Neutrophil (primary cell): ENCODE data around the gene LTK.

Experiments used
- H3K27ac ChIP-seq: fragments of 200-600 bp; sonication (generic); 2 replicates; pipeline ENCODE4 v1.5.1; 2016; ENCODE audit warnings: mild to moderate bottlenecking, moderate library complexity
- H3K27me3 ChIP-seq: fragments of 200-600 bp; sonication (generic); 2 replicates; pipeline ENCODE4 v1.6.0; 2016; ENCODE audit warnings: mild to moderate bottlenecking
- H3K36me3 ChIP-seq: fragments of 200-600 bp; sonication (generic); 2 replicates; pipeline ENCODE4 v1.5.1; 2017
- H3K4me1 ChIP-seq, 2 experiments: fragments of 200-600 bp in 1 of 2; sonication (generic) in 1 of 2; 1 replicate in 1 of 2; 2 replicates in 1 of 2; pipeline versions ENCODE4 v1.5.1 to v1.6.1; 2013 to 2016; ENCODE audit warnings: low read depth in 1 of 2, low read length in 1 of 2, mild to moderate bottlenecking in 1 of 2, moderate library complexity in 1 of 2; ENCODE audit not compliant: control insufficient read depth in 1 of 2, insufficient read depth in 1 of 2
- H3K4me3 ChIP-seq, 2 experiments: fragments of 200-600 bp in 1 of 2; sonication (generic) in 1 of 2; 1 replicate in 1 of 2; 2 replicates in 1 of 2; pipeline ENCODE4 v1.5.1; 2013 to 2016; ENCODE audit warnings: low read depth in 1 of 2, low read length in 1 of 2, mild to moderate bottlenecking in 1 of 2, moderate library complexity in 1 of 2
- H3K9me3 ChIP-seq: fragments of 200-600 bp; sonication (generic); 2 replicates; pipeline ENCODE4 v1.5.1; 2016
- TF ChIP-seq, protein P1 (sequence below): fragments of 200-600 bp; sonication (generic); IDR thresholded peaks from 2 replicates; pipeline ENCODE4 v1.5.1; 2016; ENCODE audit warnings: antibody characterized with exemption

The LTK gene

DNA sequence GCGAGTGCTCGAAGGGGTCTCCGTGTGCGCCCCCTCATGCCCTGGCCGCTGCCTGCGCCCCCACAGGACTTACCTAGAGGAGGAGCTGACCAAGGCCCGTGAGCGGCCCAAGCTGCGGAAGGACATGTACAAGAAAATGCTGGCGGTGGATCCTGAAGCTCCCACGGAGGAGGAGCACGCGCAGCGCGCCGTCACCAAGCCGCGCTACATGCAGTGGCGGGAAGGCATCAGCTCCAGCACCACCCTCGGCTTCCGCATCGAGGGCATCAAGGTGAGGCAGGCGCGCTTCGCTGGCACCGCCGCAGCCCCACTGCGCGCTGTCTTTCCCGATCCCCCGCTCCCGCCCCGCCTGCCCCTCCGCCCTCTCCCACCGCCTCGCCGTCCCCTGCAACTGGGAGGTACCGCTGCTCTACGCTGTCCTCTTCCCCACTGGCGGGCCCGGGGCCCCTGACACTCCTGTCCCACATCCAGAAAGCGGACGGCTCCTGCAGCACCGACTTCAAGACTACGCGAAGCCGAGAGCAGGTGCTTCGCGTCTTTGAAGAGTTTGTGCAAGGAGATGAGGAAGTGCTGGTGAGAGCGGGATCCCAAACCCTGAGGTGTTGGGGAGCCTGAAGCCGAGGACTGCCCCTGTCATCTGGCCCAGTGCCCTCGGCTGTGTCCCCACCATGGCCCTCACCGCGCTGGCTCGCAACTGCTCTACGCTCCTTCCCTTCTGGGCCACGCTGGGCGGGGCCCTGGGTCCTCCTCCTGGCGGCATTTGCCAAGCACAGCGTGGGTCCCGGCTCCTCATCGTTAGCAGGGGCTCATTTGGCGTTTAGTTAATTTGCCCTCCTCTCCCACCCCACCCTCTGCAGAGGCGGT, 11.5 kb downstream of the LTK start:
- no peak overlapping the region for H3K27ac ChIP-seq
- no peaks in the 10 kb centered on the region for H3K9me3 ChIP-seq
- TF ChIP-seq, protein P1, sequence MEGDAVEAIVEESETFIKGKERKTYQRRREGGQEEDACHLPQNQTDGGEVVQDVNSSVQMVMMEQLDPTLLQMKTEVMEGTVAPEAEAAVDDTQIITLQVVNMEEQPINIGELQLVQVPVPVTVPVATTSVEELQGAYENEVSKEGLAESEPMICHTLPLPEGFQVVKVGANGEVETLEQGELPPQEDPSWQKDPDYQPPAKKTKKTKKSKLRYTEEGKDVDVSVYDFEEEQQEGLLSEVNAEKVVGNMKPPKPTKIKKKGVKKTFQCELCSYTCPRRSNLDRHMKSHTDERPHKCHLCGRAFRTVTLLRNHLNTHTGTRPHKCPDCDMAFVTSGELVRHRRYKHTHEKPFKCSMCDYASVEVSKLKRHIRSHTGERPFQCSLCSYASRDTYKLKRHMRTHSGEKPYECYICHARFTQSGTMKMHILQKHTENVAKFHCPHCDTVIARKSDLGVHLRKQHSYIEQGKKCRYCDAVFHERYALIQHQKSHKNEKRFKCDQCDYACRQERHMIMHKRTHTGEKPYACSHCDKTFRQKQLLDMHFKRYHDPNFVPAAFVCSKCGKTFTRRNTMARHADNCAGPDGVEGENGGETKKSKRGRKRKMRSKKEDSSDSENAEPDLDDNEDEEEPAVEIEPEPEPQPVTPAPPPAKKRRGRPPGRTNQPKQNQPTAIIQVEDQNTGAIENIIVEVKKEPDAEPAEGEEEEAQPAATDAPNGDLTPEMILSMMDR, result no peak
- H3K4me3 ChIP-seq, result peak overlapping the region; percentile 43 to 52
- H3K27me3 ChIP-seq, result peaks cover 70% of the 10 kb centered on the region
- peaks cover 26 to 27% of the 10 kb centered on the region in 2 experiments for H3K4me1 ChIP-seq
- H3K36me3 ChIP-seq, result no peaks in the 10 kb centered on the region

- Histone ChIP-seq H3K9me3 (no peaks in the 10 kb centered on the region), H3K4me1 (peaks cover 26 to 27% of the 10 kb centered on the region in 2 experiments), H3K27ac (no peak overlapping the region), H3K27me3 (peaks cover 78% of the 10 kb centered on the region), H3K36me3 (no peaks in the 10 kb centered on the region), H3K4me3 (peak overlapping the region in 1 of 2 experiments; percentile 52)
- TF ChIP-seq, protein P1, result no peak
These were observed 12.3 kb downstream of the LTK start for GRCh38 chr15:41501191-41501917.

DNA sequence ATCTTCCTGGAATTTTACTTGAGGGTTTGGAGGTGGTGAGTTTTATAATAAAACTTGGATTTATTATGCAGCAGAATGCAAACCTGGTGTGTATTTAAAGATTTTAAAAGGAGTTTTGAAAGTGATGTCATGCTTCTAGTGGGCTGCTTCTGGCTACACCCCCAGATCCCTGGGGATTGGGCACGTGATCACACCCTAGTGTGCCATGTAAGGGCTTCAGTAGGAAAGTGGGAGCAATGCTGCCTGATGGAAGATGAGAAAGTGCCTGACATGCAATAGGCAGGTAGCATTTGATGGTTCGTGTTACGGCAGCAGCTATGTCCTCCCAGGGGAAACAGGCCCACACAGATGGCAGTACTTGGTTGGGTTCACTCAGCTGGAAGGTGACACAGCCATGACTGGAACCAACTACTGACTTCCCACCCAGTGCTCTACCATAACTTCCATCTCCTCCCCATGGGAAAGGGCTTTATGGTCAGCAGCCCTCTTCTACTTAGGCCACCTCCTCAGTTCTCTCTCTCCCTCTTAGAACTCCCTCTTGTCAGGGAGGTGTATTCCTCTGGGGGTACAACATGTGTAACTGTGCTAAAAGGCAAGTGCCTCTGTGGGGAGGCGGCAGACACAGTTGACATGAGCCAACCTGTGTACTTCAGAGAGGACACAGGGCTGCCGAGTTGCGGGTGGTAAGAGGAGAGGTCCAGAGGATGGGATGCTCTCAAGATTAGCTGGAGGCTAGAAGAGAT, 14.3 kb downstream of the LTK start:
- Histone ChIP-seq H3K36me3 (no peaks in the 10 kb centered on the region), H3K27me3 (peaks cover 99% of the 10 kb centered on the region), H3K4me1 (peaks cover 43 to 45% of the 10 kb centered on the region in 2 experiments), H3K9me3 (no peaks in the 10 kb centered on the region), H3K27ac (no peak overlapping the region), H3K4me3 (no peak overlapping the region)
- TF ChIP-seq, protein P1, result no peak

- Histone ChIP-seq H3K9me3 (no peaks in the 10 kb centered on the region), H3K27ac (no peak overlapping the region), H3K36me3 (no peaks in the 10 kb centered on the region), H3K4me3 (no peak overlapping the region), H3K27me3 (peaks cover 100% of the 10 kb centered on the region), H3K4me1 (peaks cover 45 to 48% of the 10 kb centered on the region in 2 experiments)
- TF ChIP-seq, protein P1, result no peak
These were observed 15.0 kb downstream of the LTK start for GRCh38 chr15:41498657-41499056.
